ENCODE data around the gene TSPAN4.

- TF ChIP-seq CTCF (IDR thresholded peaks at IDR 0.05) (no peak), POLR2A (IDR thresholded peaks at IDR 0.05) (no peak), EP300 (IDR thresholded peaks at IDR 0.05) (no peak), POLR2AphosphoS5 (IDR thresholded peaks at IDR 0.05) (no peak)
Measured at GRCh38 chr11:913043-913442, 70.4 kb downstream of the TSPAN4 start.
